ENCODE data around the gene AK5.

The AK5 gene

GRCh38 chr1:77548285-77548684 is 266.5 kb downstream of the AK5 start:
- no peak for DNase-seq

DNA sequence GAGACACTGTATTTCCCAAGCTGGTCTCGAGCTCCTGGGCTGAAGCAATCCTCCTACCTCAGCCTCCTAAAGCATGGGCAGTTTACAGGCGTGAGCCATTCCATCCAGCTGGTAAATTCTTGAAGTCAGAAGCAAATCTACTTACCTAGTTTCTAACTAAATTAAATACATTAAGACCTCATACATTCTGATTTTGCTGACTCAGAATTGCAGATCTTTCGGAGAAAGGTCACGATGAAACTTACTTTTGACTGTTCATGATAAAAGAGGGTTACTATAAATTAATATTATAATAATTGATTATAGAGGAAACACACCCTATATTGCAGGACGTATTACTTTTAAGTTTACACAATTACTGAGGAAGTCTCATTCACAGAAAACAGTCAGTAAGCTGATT is 268.3 kb downstream of the AK5 start:
- DNase-seq = no peak

DNA sequence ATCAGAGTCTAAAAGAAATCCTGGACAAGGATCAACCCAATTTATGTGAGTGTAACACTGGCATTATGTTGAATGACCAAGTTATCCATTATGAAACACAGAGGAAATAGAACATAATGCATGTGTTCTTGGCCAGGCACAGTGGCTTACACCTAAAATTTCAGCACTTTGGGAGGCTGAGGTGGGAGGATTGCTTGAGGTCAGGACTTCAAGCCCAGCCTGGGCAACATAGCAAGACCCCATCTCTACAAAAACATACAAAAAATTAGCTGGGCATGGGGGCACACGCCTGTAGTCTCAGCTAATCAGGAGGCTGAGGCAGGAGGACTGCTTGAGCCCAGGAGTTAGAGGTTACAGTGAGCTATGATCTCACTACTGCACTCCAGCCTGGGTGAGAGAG is 270.8 kb downstream of the AK5 start:
- no peak for DNase-seq

GRCh38 chr1:77553568-77554291 is 271.9 kb downstream of the AK5 start:
- no peak for DNase-seq

GRCh38 chr1:77556045-77556444 is 274.2 kb downstream of the AK5 start:
- DNase-seq = no peak

DNA sequence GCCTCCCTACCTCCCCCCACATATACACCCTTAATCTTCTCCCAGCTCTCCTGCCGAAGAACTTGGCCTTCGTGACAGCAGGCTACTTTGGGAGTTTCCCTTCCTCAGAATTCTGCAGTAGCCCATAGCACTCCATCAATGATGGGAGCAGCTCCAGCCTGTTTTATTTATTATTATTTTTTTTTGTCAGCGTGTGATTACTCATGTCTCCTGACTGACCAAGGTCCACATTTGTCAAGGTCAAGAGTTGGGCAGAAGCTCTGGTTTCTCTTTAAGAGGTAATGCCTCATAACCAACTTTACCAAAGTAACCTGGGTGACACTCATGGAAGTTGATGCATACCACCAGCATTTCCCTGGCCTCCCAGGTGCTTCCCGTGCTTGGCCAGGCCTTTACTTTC is 275.2 kb downstream of the AK5 start:
- no peak for DNase-seq

- DNase-seq = no peak
These were observed 276.9 kb downstream of the AK5 start for GRCh38 chr1:77558591-77559164.

GRCh38 chr1:77560741-77561140 is 278.9 kb downstream of the AK5 start:
- DNase-seq = no peak

GRCh38 chr1:77562596-77563150 is 280.9 kb downstream of the AK5 start:
- DNase-seq = no peak

- DNase-seq = no peak
These were observed 283.5 kb downstream of the AK5 start for GRCh38 chr1:77565321-77565720.

DNA sequence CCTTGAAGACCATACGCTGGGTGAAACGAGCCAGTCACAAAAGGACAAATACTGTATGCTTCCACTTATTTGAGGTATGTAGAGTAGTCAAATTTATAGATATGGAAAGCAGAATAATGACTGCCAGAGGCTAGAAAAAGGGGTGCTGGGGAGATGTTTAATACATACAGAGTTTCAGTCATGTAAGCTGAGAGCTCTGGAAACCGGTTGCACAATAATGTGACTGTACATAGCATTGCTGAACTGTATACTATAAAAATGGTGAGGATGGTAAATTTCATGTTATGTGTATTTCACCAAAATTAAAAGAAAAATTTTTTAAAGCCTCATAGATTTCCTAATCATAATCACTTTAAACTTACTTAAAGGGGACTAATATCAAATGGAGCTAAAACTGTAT is 289.8 kb downstream of the AK5 start:
- no peak for DNase-seq

DNA sequence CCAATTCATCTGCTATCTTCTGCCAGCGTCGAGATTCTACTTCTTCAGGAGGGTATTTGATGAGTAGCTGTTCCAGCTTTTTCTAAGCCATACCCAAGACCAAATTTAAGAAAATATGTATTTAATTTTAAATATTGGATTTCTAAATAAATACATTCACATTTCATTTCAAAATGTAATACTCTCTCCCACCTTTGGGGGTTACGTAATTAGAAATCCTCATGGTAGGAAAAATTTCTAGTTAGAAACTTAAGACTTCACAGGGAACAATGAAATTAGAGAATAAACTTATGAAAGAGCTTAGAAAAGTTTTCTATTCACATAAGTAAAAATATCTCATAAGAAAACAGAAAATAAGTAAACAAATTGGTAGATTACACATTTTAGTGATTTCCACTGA is 297.7 kb downstream of the AK5 start:
- no peak for DNase-seq

GRCh38 chr1:77582905-77583304 is 301.1 kb downstream of the AK5 start:
- no peak for DNase-seq

GRCh38 chr1:77583483-77583882 is 301.7 kb downstream of the AK5 start:
- DNase-seq = no peak

GRCh38 chr1:77584884-77585283 is 303.1 kb downstream of the AK5 start:
- DNase-seq = no peak

DNA sequence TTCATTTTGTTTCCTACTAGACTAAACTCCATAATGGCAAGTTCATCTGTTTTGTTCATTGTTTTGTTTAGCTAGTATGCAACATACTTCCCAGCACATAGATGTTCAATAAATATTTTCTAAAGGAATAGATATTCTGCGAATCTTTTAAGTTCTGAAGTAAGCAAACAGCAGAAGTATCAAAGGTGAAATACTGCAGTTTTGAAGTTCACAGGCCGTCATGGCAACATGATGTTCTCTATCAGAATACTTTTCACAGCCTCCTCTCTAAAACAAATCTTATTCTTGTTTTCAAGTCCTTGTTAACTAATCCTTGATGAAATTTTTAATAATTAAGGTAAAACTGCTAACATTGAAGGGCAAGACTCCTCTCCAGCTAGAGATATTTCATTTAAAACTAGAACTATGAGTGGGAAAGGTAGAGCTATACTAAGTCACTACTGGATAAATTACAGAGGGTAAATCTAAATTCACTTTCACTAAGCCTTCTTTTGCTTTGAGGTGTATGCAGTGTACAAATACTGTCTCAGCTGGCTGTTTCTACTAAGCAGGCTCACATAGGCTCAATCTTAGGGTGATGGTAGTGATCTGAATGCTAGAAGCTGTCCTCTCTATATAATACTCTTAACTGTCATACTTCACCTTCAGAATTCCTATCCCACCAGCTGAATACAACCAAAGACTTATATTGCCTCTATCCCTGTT is 303.9 kb downstream of the AK5 start:
- DNase-seq = no peak

- DNase-seq = no peak
These were observed 307.4 kb downstream of the AK5 start for GRCh38 chr1:77589231-77589630.

DNA sequence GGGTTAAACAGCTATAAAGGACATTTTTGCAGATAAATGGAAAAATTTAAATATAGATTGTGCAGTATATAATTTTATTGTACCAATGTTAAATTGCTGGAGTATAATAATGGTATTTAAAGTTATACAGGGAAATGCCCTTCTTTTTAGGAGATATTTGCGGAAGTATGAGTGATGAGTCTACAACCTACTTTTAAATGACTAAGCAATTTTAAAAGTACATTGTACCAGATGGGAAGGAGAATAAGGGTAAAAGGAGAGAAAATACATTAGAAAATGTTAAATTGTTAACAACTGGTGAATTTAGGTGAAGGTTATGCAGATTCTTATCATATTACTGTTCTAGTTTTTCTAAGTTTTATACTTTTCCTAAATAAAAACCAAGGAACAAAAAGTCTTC is 308.8 kb downstream of the AK5 start:
- DNase-seq = no peak

DNA sequence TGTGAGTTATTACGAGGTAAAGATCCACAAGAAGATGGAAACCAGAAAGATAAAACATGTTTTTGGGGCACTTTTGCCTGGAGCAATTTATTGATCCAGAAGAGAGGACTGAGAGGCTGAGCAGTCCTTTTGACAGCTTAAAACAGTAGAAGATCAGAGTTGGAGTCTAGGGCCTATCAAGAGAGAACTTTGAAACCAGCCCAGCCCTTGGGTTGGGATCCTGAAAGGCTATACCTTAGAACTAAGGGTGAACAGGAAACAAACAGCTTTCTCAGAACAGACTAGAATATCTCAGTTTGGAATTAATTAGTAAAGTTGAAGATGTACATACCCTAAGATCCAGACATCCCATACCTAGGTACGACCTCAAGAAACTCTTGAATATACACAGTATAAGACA is 311.1 kb downstream of the AK5 start:
- DNase-seq = no peak

DNA sequence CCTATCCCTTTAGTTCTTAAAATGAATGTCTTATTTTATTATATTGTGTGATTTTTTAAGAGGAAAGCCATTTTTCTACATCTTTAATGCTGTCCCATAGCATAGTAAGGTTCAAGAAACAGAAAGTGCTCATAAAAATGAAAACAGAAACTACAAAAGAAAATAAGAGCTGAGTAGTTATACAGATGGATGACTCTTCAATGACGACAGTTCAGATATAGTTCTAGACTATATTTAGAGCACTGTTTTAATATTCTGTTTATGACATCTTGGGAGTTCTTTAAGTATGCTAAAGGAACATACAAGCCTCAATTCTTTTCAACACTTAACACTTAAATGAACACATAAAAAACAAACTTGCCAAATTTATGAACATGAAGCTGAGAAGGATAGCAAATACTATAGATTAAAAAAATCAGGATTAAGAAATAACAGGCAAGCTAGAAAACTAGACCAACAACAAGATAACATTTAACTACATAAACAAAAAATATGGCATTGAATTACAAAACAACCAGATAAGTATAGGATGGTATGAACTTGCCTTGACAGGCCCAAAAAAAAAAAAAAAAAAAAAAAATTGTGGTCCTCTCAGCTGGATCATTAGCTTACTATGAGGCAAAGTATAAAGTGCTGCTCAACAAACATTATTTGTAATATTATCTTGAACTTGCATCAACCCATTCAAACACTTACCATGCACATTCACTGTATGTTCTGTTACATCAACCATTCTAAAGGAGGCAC is 312.7 kb downstream of the AK5 start:
- no peak for DNase-seq

GRCh38 chr1:77597310-77597709 is 315.5 kb downstream of the AK5 start:
- DNase-seq = no peak

- DNase-seq = no peak
These were observed 323.6 kb downstream of the AK5 start for GRCh38 chr1:77605246-77606026.

GRCh38 chr1:77608893-77609292 is 327.1 kb downstream of the AK5 start:
- DNase-seq = no peak
